OCI-LY1 (cell line): ENCODE results near the gene NR5A1.

Experiments used
- H2AFZ ChIP-seq: fragments of 200-600 bp; sonication (generic), shearing (Covaris generic); 2 replicates; pipeline ENCODE4 v1.6.0; 2014; ENCODE audit warnings: antibody characterized with exemption, mild to moderate bottlenecking, low read length
- H3F3A ChIP-seq: fragments of 200-600 bp; sonication (generic), shearing (Covaris generic); 2 replicates; pipeline ENCODE4 v1.6.0; 2014; ENCODE audit warnings: mild to moderate bottlenecking, antibody characterized with exemption, low read length, moderate library complexity; ENCODE audit not compliant: insufficient read depth
- H3K27ac ChIP-seq: fragments of 200-600 bp; sonication (generic); 2 replicates; pipeline ENCODE4 v1.5.1; 2014; ENCODE audit warnings: low read length, mixed run types, mild to moderate bottlenecking, low read depth; ENCODE audit not compliant: poor library complexity, severe bottlenecking
- H3K27me3 ChIP-seq: fragments of 200-600 bp; sonication (generic); 2 replicates; pipeline ENCODE4 v1.6.0; 2014; ENCODE audit warnings: antibody characterized with exemption, mild to moderate bottlenecking, low read length, moderate library complexity; ENCODE audit not compliant: insufficient read depth
- H3K36me3 ChIP-seq: fragments of 200-600 bp; sonication (generic); 2 replicates; pipeline ENCODE4 v1.6.1; 2014; ENCODE audit warnings: mild to moderate bottlenecking, antibody characterized with exemption, low read length, moderate library complexity, mixed read lengths; ENCODE audit not compliant: insufficient read depth
- H3K4me1 ChIP-seq: fragments of 200-600 bp; sonication (generic); 2 replicates; pipeline ENCODE4 v1.5.1; 2014; ENCODE audit warnings: mild to moderate bottlenecking, low read length, moderate library complexity; ENCODE audit not compliant: insufficient read depth, severe bottlenecking
- H3K4me2 ChIP-seq: fragments of 200-600 bp; sonication (generic), shearing (Covaris generic); 2 replicates; pipeline ENCODE4 v1.6.1; 2014; ENCODE audit warnings: low read length
- H3K4me3 ChIP-seq: fragments of 200-600 bp; sonication (generic); 2 replicates; pipeline ENCODE4 v1.5.1; 2014; ENCODE audit warnings: low read length, low read depth, mild to moderate bottlenecking, mixed read lengths; ENCODE audit not compliant: poor library complexity, severe bottlenecking
- H3K79me2 ChIP-seq: fragments of 200-600 bp; shearing (Covaris generic); 2 replicates; pipeline ENCODE4 v1.6.1; 2016; ENCODE audit warnings: mixed run types, low read length, mixed read lengths; ENCODE audit not compliant: insufficient read depth
- H3K9ac ChIP-seq: fragments of 200-600 bp; sonication (generic), shearing (Covaris generic); 2 replicates; pipeline ENCODE4 v1.6.1; 2014; ENCODE audit warnings: mild to moderate bottlenecking, low read length, mixed read lengths
- H3K9me2 ChIP-seq: fragments of 200-600 bp; sonication (generic), shearing (Covaris generic); 2 replicates; pipeline ENCODE4 v1.6.1; 2014; ENCODE audit warnings: low read depth, mild to moderate bottlenecking, low read length, mixed read lengths
- H3K9me3 ChIP-seq: fragments of 200-600 bp; shearing (Covaris generic); 2 replicates; pipeline ENCODE4 v1.6.1; 2014; ENCODE audit warnings: low read length, mixed read lengths
- H4K20me1 ChIP-seq: fragments of 200-600 bp; sonication (generic), shearing (Covaris generic); 2 replicates; pipeline ENCODE4 v1.6.0; 2016; ENCODE audit warnings: mild to moderate bottlenecking, low read length; ENCODE audit not compliant: insufficient read depth
- CTCF ChIP-seq: fragments of 200-600 bp; sonication (generic), shearing (Covaris generic); IDR thresholded peaks from 2 replicates; pipeline ENCODE4 v1.5.1; 2017; ENCODE audit warnings: mild to moderate bottlenecking, antibody characterized with exemption, low read length, moderate library complexity, mixed read lengths
- EZH2 ChIP-seq: fragments of 200-600 bp; sonication (generic), shearing (Covaris generic); IDR thresholded peaks from 2 replicates; pipeline ENCODE4 v1.8.0; 2017; ENCODE audit warnings: borderline replicate concordance, mixed run types, mild to moderate bottlenecking, antibody characterized with exemption, low read length, moderate library complexity, mixed read lengths

NR5A1 gene

GRCh38 chr9:124477648-124478285 is 29.4 kb downstream of the NR5A1 start:
- Histone ChIP-seq H3K4me1 (peaks cover 19% of the 10 kb centered on the region), H3K27me3 (no peaks in the 10 kb centered on the region), H2AFZ (no peak overlapping the region)

GRCh38 chr9:124477211-124477647 is 30.0 kb downstream of the NR5A1 start:
- no peaks in the 10 kb centered on the region for H3K27me3 ChIP-seq
- H3K36me3 ChIP-seq: no peaks in the 10 kb centered on the region
- no peaks in the 10 kb centered on the region for H3K79me2 ChIP-seq
- H3K4me2 ChIP-seq: peak overlapping the region; percentile 61
- no peak; the same call in 1 of the 2 replicates for TF ChIP-seq CTCF
- peak overlapping the region; percentile 9; the same call in 1 of the 2 replicates for H3K9ac ChIP-seq
- H2AFZ ChIP-seq: no peak overlapping the region
- no peaks in the 10 kb centered on the region for H3K9me2 ChIP-seq
- no peaks in the 10 kb centered on the region for H3K9me3 ChIP-seq
- H3F3A ChIP-seq: no peaks in the 10 kb centered on the region
- peak overlapping the region; percentile 55 for H3K4me3 ChIP-seq
- no peaks in the 10 kb centered on the region for H4K20me1 ChIP-seq
- no peak overlapping the region for H3K27ac ChIP-seq
- H3K4me1 ChIP-seq: peaks cover 19% of the 10 kb centered on the region

More at GRCh38 chr9:124477648-124478285, 29.4 kb downstream of the NR5A1 start:
- H3K4me3 ChIP-seq: peak overlapping the region; percentile 55
- H3F3A ChIP-seq: no peaks in the 10 kb centered on the region
- no peak overlapping the region for H3K27ac ChIP-seq
- no peaks in the 10 kb centered on the region for H3K9me2 ChIP-seq
- H4K20me1 ChIP-seq: no peaks in the 10 kb centered on the region
- H3K4me2 ChIP-seq: peak overlapping the region; percentile 61
- peak overlapping the region; percentile 9; the same call in 1 of the 2 replicates for H3K9ac ChIP-seq
- H3K36me3 ChIP-seq: no peaks in the 10 kb centered on the region
- no peak for TF ChIP-seq EZH2
- no peak for TF ChIP-seq CTCF
- no peaks in the 10 kb centered on the region for H3K9me3 ChIP-seq
- H3K79me2 ChIP-seq: no peaks in the 10 kb centered on the region

GRCh38 chr9:124475868-124476690 is 31.1 kb downstream of the NR5A1 start:
- no peaks in the 10 kb centered on the region for H3K27me3 ChIP-seq
- H3K4me3 ChIP-seq: no peak overlapping the region
- no peaks in the 10 kb centered on the region for H3K9me2 ChIP-seq
- no peaks in the 10 kb centered on the region for H3K79me2 ChIP-seq
- H3K27ac ChIP-seq: no peak overlapping the region
- TF ChIP-seq CTCF (no peak), EZH2 (no peak)
- H2AFZ ChIP-seq: no peak overlapping the region
- H3K9me3 ChIP-seq: no peaks in the 10 kb centered on the region
- H3K9ac ChIP-seq: no peak overlapping the region
- H3K4me2 ChIP-seq: no peak overlapping the region
- H3K4me1 ChIP-seq: peaks cover 19% of the 10 kb centered on the region
- H4K20me1 ChIP-seq: no peaks in the 10 kb centered on the region
- H3F3A ChIP-seq: no peaks in the 10 kb centered on the region
- no peaks in the 10 kb centered on the region for H3K36me3 ChIP-seq
